Measurements from ENCODE around the gene OR4K14.

GRCh38 chr14:20035938-20036337 lies 16.8 kb upstream of the OR4K14 start, which contains the start of gene OR4K13:
- no peak for TF ChIP-seq CTCF (IDR thresholded peaks at IDR 0.05)
- no peak for TF ChIP-seq EP300 (IDR thresholded peaks at IDR 0.05)

Data from stomach (tissue), 4 donors.